Neural cell (in vitro differentiated cells): Measurements from ENCODE around the gene PRDM15. TPM values are rescaled to one million over a fixed set of nuclear protein-coding genes. Genes with fewer than 3 reads are reported as not detected.

Experiments
- H2AFZ ChIP-seq: fragments of 200-600, 300-800 bp; sonication (generic), shearing (Covaris generic); 2 replicates; pipeline ENCODE4 v1.6.0; 2014; ENCODE audit warnings: low read depth, mild to moderate bottlenecking, antibody characterized with exemption, low read length, moderate library complexity
- H3F3A ChIP-seq: fragments of 200-600 bp; shearing (Covaris generic); 2 replicates; pipeline ENCODE4 v1.6.1; 2016; ENCODE audit warnings: mild to moderate bottlenecking, moderate library complexity, mixed read lengths, antibody characterized with exemption, low read length; ENCODE audit not compliant: insufficient read depth, poor library complexity, severe bottlenecking
- H3K27ac ChIP-seq: fragments of 200-600, 300-800 bp; sonication (generic), shearing (Covaris generic); 2 replicates; pipeline ENCODE4 v1.5.1; 2014; ENCODE audit warnings: mild to moderate bottlenecking, low read length, moderate library complexity
- H3K27me3 ChIP-seq: fragments of 300-800, 200-600 bp; sonication (generic), shearing (Covaris generic); 2 replicates; pipeline ENCODE4 v1.6.0; 2014; ENCODE audit warnings: mild to moderate bottlenecking, low read depth, low read length, moderate library complexity; ENCODE audit not compliant: insufficient read depth
- H3K36me3 ChIP-seq: fragments of 300-800, 200-600 bp; sonication (generic), shearing (Covaris generic); 2 replicates; pipeline ENCODE4 v1.5.1; 2014; ENCODE audit warnings: mild to moderate bottlenecking, antibody characterized with exemption, low read length, moderate library complexity; ENCODE audit not compliant: insufficient read depth
- H3K4me2 ChIP-seq: fragments of 300-800, 200-600 bp; sonication (generic), shearing (Covaris generic); 2 replicates; pipeline ENCODE4 v1.6.0; 2014; ENCODE audit warnings: mild to moderate bottlenecking, low read length
- H3K4me3 ChIP-seq: fragments of 300-800, 200-600 bp; sonication (generic), shearing (Covaris generic); 2 replicates; pipeline ENCODE4 v1.5.1; 2014; ENCODE audit warnings: mild to moderate bottlenecking, low read length, moderate library complexity
- H3K79me2 ChIP-seq: fragments of 200-600 bp; shearing (Covaris generic); replicated peaks from 2 replicates; pipeline ENCODE4 v1.6.0; 2014; ENCODE audit warnings: mild to moderate bottlenecking, low read length, moderate library complexity; ENCODE audit not compliant: insufficient read depth
- H3K9ac ChIP-seq: fragments of 300-800, 200-600 bp; sonication (generic), shearing (Covaris generic); 2 replicates; pipeline ENCODE4 v1.6.1; 2016; ENCODE audit warnings: mild to moderate bottlenecking, low read length, mixed read lengths
- H3K9me2 ChIP-seq: fragments of 200-600 bp; shearing (Covaris generic); 2 replicates; pipeline ENCODE4 v1.6.1; 2016; ENCODE audit warnings: mild to moderate bottlenecking, low read length, mixed read lengths; ENCODE audit not compliant: insufficient read depth
- H3K9me3 ChIP-seq: fragments of 200-600, 300-800 bp; sonication (generic), shearing (Covaris generic); 2 replicates; pipeline ENCODE4 v1.6.1; 2016; ENCODE audit warnings: mild to moderate bottlenecking, mixed run types, low read length, moderate library complexity, mixed read lengths
- H4K20me1 ChIP-seq: fragments of 200-600 bp; shearing (Covaris generic); 2 replicates; pipeline ENCODE4 v1.6.1; 2016; ENCODE audit warnings: mild to moderate bottlenecking, mixed run types; ENCODE audit not compliant: insufficient read depth
- CTCF ChIP-seq: fragments of 450-650 bp; IDR thresholded peaks from 2 replicates; pipeline ENCODE4 v1.5.1; 2014; ENCODE audit warnings: antibody characterized with exemption, mild to moderate bottlenecking, moderate library complexity; ENCODE audit not compliant: poor library complexity, severe bottlenecking
- EP300 ChIP-seq: fragments of 450-650 bp; conservative IDR thresholded peaks from 2 replicates; pipeline ENCODE4 v1.6.1; 2014; ENCODE audit warnings: antibody characterized with exemption, mild to moderate bottlenecking, moderate library complexity; ENCODE audit not compliant: poor library complexity, severe bottlenecking
- EZH2 ChIP-seq: fragments of 200-600, 300-800 bp; shearing (Covaris generic), sonication (generic); IDR thresholded peaks from 2 replicates; pipeline ENCODE4 v1.6.1; 2014; ENCODE audit warnings: antibody characterized with exemption, low read length, borderline replicate concordance, mild to moderate bottlenecking; ENCODE audit not compliant: insufficient read depth, poor library complexity, severe bottlenecking
- MXI1 ChIP-seq: fragments of 450-650 bp; conservative IDR thresholded peaks from 2 replicates; pipeline ENCODE4 v1.6.1; 2014; ENCODE audit warnings: antibody characterized with exemption, mild to moderate bottlenecking; ENCODE audit not compliant: poor library complexity, severe bottlenecking
- POLR2AphosphoS5 ChIP-seq: IDR thresholded peaks from 2 replicates; pipeline ENCODE4 v1.6.1; 2012
- RAD21 ChIP-seq: fragments of 450-650 bp; conservative IDR thresholded peaks from 2 replicates; pipeline ENCODE4 v1.6.1; 2014; ENCODE audit warnings: antibody characterized with exemption, mild to moderate bottlenecking, moderate library complexity
- REST ChIP-seq: IDR thresholded peaks from 2 replicates; pipeline ENCODE4 v1.6.1; 2012; ENCODE audit warnings: borderline replicate concordance
- SMC3 ChIP-seq: fragments of 450-650 bp; conservative IDR thresholded peaks from 2 replicates; pipeline ENCODE4 v1.6.1; 2014; ENCODE audit warnings: antibody characterized with exemption, mild to moderate bottlenecking, moderate library complexity; ENCODE audit not compliant: poor library complexity
- TAF1 ChIP-seq: IDR thresholded peaks from 2 replicates; pipeline ENCODE4 v1.6.1; 2012; ENCODE audit warnings: low read depth
- polyA plus RNA-seq: library from polyadenylated mRNA; depleted of rRNA; stranded (reverse); fragments of >200 nt; gene quantifications from 2 replicates; pipeline ENCODE4 v1.2.3, GENCODE V29; 2014

The PRDM15 gene
- polyA plus RNA-seq, 1 donor from 2014 or later: 4.1 TPM

- Histone ChIP-seq H3K27ac (no peak overlapping the region), H3K9me2 (no peaks in the 10 kb centered on the region), H3K9ac (no peak overlapping the region), H3K4me3 (no peak overlapping the region), H3K9me3 (no peaks in the 10 kb centered on the region), H3K27me3 (no peaks in the 10 kb centered on the region), H3F3A (no peaks in the 10 kb centered on the region), H3K79me2 (no peaks in the 10 kb centered on the region), H2AFZ (no peak overlapping the region), H4K20me1 (no peaks in the 10 kb centered on the region), H3K4me2 (no peak overlapping the region), H3K36me3 (no peaks in the 10 kb centered on the region)
- no peak for TF ChIP-seq EZH2
- no peak for TF ChIP-seq TAF1
- no peak for TF ChIP-seq RAD21
- TF ChIP-seq SMC3: no peak
- TF ChIP-seq REST: no peak
- TF ChIP-seq EP300: no peak
- TF ChIP-seq MXI1: no peak
- TF ChIP-seq CTCF: no peak
- no peak for TF ChIP-seq POLR2AphosphoS5
Observed at GRCh38 chr21:41850085-41850484, 29.1 kb downstream of the PRDM15 start.

DNA sequence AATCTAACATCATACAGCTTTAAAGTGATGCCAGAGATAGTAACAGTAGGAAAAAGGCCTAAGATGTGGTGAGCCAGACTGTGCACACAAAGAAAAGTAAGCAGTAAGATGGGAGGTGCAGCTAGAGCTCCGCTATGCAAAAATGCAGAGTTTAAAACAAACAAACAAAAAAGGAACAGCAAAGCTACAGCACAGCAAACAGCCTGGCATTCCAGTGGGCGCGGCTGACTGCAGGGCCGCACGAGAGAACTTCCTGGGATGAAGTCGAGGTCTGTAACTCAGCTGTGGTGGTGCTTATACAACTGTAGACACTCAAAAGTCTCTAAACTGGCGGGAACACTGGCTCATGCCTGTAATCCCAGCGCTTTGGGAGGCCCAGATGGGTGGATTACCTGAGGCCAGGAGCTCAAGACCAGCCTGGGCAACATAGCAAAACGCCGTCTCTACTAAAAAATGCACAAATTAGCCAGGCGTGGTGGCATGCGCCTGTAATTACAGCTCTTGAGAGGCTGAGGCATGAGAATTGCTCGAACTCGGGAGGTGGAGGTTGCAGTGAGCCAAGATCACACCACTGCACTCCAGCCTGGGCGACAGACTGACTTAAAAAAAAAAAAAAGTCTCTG is 30.1 kb downstream of the PRDM15 start:
- no peaks in the 10 kb centered on the region for H3K36me3 ChIP-seq
- H3F3A ChIP-seq: no peaks in the 10 kb centered on the region
- no peak overlapping the region for H3K9ac ChIP-seq
- TF ChIP-seq RAD21: no peak
- TF ChIP-seq REST: no peak
- TF ChIP-seq MXI1: no peak
- TF ChIP-seq CTCF: no peak
- TF ChIP-seq POLR2AphosphoS5: no peak
- no peak for TF ChIP-seq SMC3
- no peak for TF ChIP-seq EZH2
- no peak for TF ChIP-seq EP300
- H3K9me2 ChIP-seq: no peaks in the 10 kb centered on the region
- no peaks in the 10 kb centered on the region for H3K79me2 ChIP-seq
- no peak overlapping the region for H2AFZ ChIP-seq
- H3K4me2 ChIP-seq: no peak overlapping the region
- H3K27ac ChIP-seq: no peak overlapping the region
- no peaks in the 10 kb centered on the region for H4K20me1 ChIP-seq
- no peaks in the 10 kb centered on the region for H3K27me3 ChIP-seq
- H3K9me3 ChIP-seq: no peaks in the 10 kb centered on the region
- H3K4me3 ChIP-seq: no peak overlapping the region
